22Rv1 (cell line): Measurements from ENCODE around the gene COX7B.

ENCODE experiments used
- ZFX ChIP-seq: fragments of 450-650 bp; IDR thresholded peaks from 2 replicates; pipeline ENCODE4 v1.6.1; 2017; ENCODE audit warnings: antibody characterized with exemption, borderline replicate concordance
- TF ChIP-seq, protein P1 (sequence below): fragments of 450-650 bp; IDR thresholded peaks from 2 replicates; pipeline ENCODE4 v1.5.1; 2017; ENCODE audit warnings: mild to moderate bottlenecking

- TF ChIP-seq, protein P1, sequence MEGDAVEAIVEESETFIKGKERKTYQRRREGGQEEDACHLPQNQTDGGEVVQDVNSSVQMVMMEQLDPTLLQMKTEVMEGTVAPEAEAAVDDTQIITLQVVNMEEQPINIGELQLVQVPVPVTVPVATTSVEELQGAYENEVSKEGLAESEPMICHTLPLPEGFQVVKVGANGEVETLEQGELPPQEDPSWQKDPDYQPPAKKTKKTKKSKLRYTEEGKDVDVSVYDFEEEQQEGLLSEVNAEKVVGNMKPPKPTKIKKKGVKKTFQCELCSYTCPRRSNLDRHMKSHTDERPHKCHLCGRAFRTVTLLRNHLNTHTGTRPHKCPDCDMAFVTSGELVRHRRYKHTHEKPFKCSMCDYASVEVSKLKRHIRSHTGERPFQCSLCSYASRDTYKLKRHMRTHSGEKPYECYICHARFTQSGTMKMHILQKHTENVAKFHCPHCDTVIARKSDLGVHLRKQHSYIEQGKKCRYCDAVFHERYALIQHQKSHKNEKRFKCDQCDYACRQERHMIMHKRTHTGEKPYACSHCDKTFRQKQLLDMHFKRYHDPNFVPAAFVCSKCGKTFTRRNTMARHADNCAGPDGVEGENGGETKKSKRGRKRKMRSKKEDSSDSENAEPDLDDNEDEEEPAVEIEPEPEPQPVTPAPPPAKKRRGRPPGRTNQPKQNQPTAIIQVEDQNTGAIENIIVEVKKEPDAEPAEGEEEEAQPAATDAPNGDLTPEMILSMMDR: no peak
- TF ChIP-seq ZFX: no peak
Measured at GRCh38 chrX:77893713-77894112, 5.6 kb upstream of the COX7B start.
